ENCODE measurements around the gene ACTG1.

The ACTG1 gene

GRCh38 chr17:81557276-81558114 is 44.9 kb upstream of the ACTG1 start:
- peaks cover 50% of the 10 kb centered on the region for H3K36me3 ChIP-seq (ENCODE audit: low read depth)
- no peaks in the 10 kb centered on the region for H3K9me3 ChIP-seq (ENCODE audit: severe bottlenecking)
- no peaks in the 10 kb centered on the region for H3K27me3 ChIP-seq (ENCODE audit: insufficient read depth, poor library complexity, severe bottlenecking)
- no peak for TF ChIP-seq CTCF (IDR thresholded peaks at IDR 0.05; ENCODE audit: poor library complexity, severe bottlenecking)
- DNase-seq (ENCODE audit: low spot score) (peak; percentile 61), ATAC-seq (ENCODE audit: low read depth) (no peak)
- peaks cover 8% of the 10 kb centered on the region for H3K4me1 ChIP-seq (ENCODE audit: insufficient read depth, poor library complexity, severe bottlenecking)
- no peak overlapping the region for H3K4me3 ChIP-seq (ENCODE audit: severe bottlenecking)
- no peak overlapping the region for H3K27ac ChIP-seq (ENCODE audit: poor library complexity, severe bottlenecking)

- TF ChIP-seq CTCF (IDR thresholded peaks at IDR 0.05; ENCODE audit: poor library complexity, severe bottlenecking) = no peak
- no peaks in the 10 kb centered on the region for H3K9me3 ChIP-seq (ENCODE audit: severe bottlenecking)
- DNase-seq (ENCODE audit: low spot score) (no peak), ATAC-seq (ENCODE audit: low read depth) (no peak)
- H3K36me3 ChIP-seq (ENCODE audit: low read depth) = peaks cover 44% of the 10 kb centered on the region
- H3K27ac ChIP-seq (ENCODE audit: poor library complexity, severe bottlenecking) = no peak overlapping the region
- H3K4me3 ChIP-seq (ENCODE audit: severe bottlenecking) = no peak overlapping the region
- H3K4me1 ChIP-seq (ENCODE audit: insufficient read depth, poor library complexity, severe bottlenecking) = peaks cover 8% of the 10 kb centered on the region
- no peaks in the 10 kb centered on the region for H3K27me3 ChIP-seq (ENCODE audit: insufficient read depth, poor library complexity, severe bottlenecking)
Measured at GRCh38 chr17:81556863-81557262, 44.3 kb upstream of the ACTG1 start.

GRCh38 chr17:81556175-81556691 is 43.6 kb upstream of the ACTG1 start:
- no peak for TF ChIP-seq CTCF (IDR thresholded peaks at IDR 0.05; ENCODE audit: poor library complexity, severe bottlenecking)
- Histone ChIP-seq H3K4me1 (ENCODE audit: insufficient read depth, poor library complexity, severe bottlenecking) (peaks cover 8% of the 10 kb centered on the region), H3K4me3 (ENCODE audit: severe bottlenecking) (no peak overlapping the region), H3K27ac (ENCODE audit: poor library complexity, severe bottlenecking) (peak overlapping the region; percentile 91), H3K36me3 (ENCODE audit: low read depth) (peaks cover 38% of the 10 kb centered on the region), H3K27me3 (ENCODE audit: insufficient read depth, poor library complexity, severe bottlenecking) (no peaks in the 10 kb centered on the region), H3K9me3 (ENCODE audit: severe bottlenecking) (no peaks in the 10 kb centered on the region)
- DNase-seq (ENCODE audit: low spot score) = peak; percentile 59
- ATAC-seq (ENCODE audit: low read depth) = no peak

- Histone ChIP-seq H3K27ac (ENCODE audit: poor library complexity, severe bottlenecking) (peak overlapping the region; percentile 91), H3K4me3 (ENCODE audit: severe bottlenecking) (peak overlapping the region; percentile 93), H3K4me1 (ENCODE audit: insufficient read depth, poor library complexity, severe bottlenecking) (peaks cover 8% of the 10 kb centered on the region), H3K27me3 (ENCODE audit: insufficient read depth, poor library complexity, severe bottlenecking) (no peaks in the 10 kb centered on the region), H3K9me3 (ENCODE audit: severe bottlenecking) (no peaks in the 10 kb centered on the region), H3K36me3 (ENCODE audit: low read depth) (peaks cover 34% of the 10 kb centered on the region)
- TF ChIP-seq CTCF (IDR thresholded peaks at IDR 0.05; ENCODE audit: poor library complexity, severe bottlenecking) = no peak
- ATAC-seq (ENCODE audit: low read depth) (peak; percentile 63), DNase-seq (ENCODE audit: low spot score) (peak; percentile 82)
Measured at GRCh38 chr17:81553616-81554181, 41.1 kb upstream of the ACTG1 start.
